SK-N-SH (cell line): ENCODE results near the gene PPEF1. TPM values are rescaled to one million over a fixed set of nuclear protein-coding genes. Genes with fewer than 3 reads are reported as not detected.
A peak's percentile ranks its signal among the peaks of the same experiment; 100 is the strongest.
"Not testable (repeated sequence)": the region's sequence is repeated elsewhere in the genome, so short reads cannot be mapped to it uniquely, and the experiment has no call there.

Experiments used
- CTCF ChIA-PET: fragments of 300-600, 350-600 bp; formaldehyde crosslinking; extraction: SDS; loops from one replicate; lab custom pipeline; 2021; lab: Yijun Ruan, JAX
- POLR2A ChIA-PET: fragments of 350-600 bp; sonication (Branson Sonifier 250); formaldehyde crosslinking; extraction: SDS; loops from one replicate; lab custom pipeline; 2020; ENCODE audit warnings: antibody characterized with exemption, inconsistent platforms; lab: Yijun Ruan, JAX
- DNase-seq: peaks from one replicate; pipeline ENCODE4 v3.0.0; 2012
- H2AFZ ChIP-seq: fragments of 200-600 bp; sonication (generic); 2 replicates; pipeline ENCODE4 v1.8.1; 2016; ENCODE audit warnings: antibody characterized with exemption, mild to moderate bottlenecking, low read depth
- H3F3A ChIP-seq: fragments of 200-600 bp; sonication (generic); replicated peaks from 2 replicates; pipeline ENCODE3; 2016; ENCODE audit warnings: antibody characterized with exemption, mild to moderate bottlenecking; ENCODE audit not compliant: insufficient read depth
- H3K27ac ChIP-seq, 2 experiments: fragments of 200-500 bp in 1 of 2; fragments of 200-600 bp in 1 of 2; sonication (Bioruptor generic) in 1 of 2; sonication (generic), shearing (Covaris generic) in 1 of 2; 2 replicates each; pipeline versions ENCODE4 v1.5.1 to v1.6.1; 2014 to 2016; ENCODE audit warnings: low read depth in 2 of 2, inconsistent platforms in 1 of 2, low read length in 1 of 2, mild to moderate bottlenecking in 1 of 2, mixed read lengths in 1 of 2
- H3K27me3 ChIP-seq: fragments of 200-600 bp; sonication (generic), shearing (Covaris generic); 2 replicates; pipeline ENCODE4 v1.6.1; 2016; ENCODE audit warnings: mixed run types; ENCODE audit not compliant: insufficient read depth
- H3K36me3 ChIP-seq, 2 experiments: fragments of 200-500 bp in 1 of 2; fragments of 200-600 bp in 1 of 2; sonication (Bioruptor generic) in 1 of 2; sonication (generic) in 1 of 2; replicated peaks in 1 of 2; 2 replicates each; pipeline versions ENCODE3 to v1.5.1; 2014 to 2016; ENCODE audit warnings: low read length in 1 of 2, mild to moderate bottlenecking in 1 of 2; ENCODE audit not compliant: insufficient read depth in 2 of 2, control insufficient read depth in 1 of 2
- H3K4me1 ChIP-seq, 2 experiments: fragments of 200-500 bp in 1 of 2; fragments of 200-600 bp in 1 of 2; sonication (Bioruptor generic) in 1 of 2; sonication (generic), shearing (Covaris generic) in 1 of 2; 2 replicates each; pipeline versions ENCODE4 v1.5.1 to v1.6.1; 2014 to 2016; ENCODE audit warnings: low read depth in 1 of 2, low read length in 1 of 2, mixed run types in 1 of 2; ENCODE audit not compliant: insufficient read depth in 2 of 2, control insufficient read depth in 1 of 2
- H3K4me2 ChIP-seq: fragments of 200-600 bp; sonication (generic), shearing (Covaris generic); 2 replicates; pipeline ENCODE4 v1.6.1; 2017; ENCODE audit warnings: mixed run types
- H3K4me3 ChIP-seq, 2 experiments: fragments of 200-500 bp in 1 of 2; fragments of 200-600 bp in 1 of 2; sonication (Bioruptor generic) in 1 of 2; sonication (generic), shearing (Covaris generic) in 1 of 2; 2 replicates each; pipeline versions ENCODE4 v1.5.1 to v1.8.1; 2014 to 2016; ENCODE audit warnings: low read depth in 2 of 2, inconsistent platforms in 1 of 2, low read length in 1 of 2, mild to moderate bottlenecking in 1 of 2, mixed read lengths in 1 of 2, moderate library complexity in 1 of 2
- H3K79me2 ChIP-seq: fragments of 200-600 bp; sonication (generic); 2 replicates; pipeline ENCODE4 v1.8.1; 2017; ENCODE audit warnings: mild to moderate bottlenecking; ENCODE audit not compliant: insufficient read depth
- H3K9ac ChIP-seq: fragments of 200-600 bp; sonication (generic); 2 replicates; pipeline ENCODE4 v1.6.1; 2017; ENCODE audit warnings: mixed run types
- H3K9me2 ChIP-seq: fragments of 200-600 bp; sonication (generic); 2 replicates; pipeline ENCODE4 v1.6.1; 2017; ENCODE audit warnings: mixed run types
- H3K9me3 ChIP-seq: fragments of 200-600 bp; sonication (generic); 2 replicates; pipeline ENCODE4 v1.6.1; 2017; ENCODE audit warnings: mixed run types, mild to moderate bottlenecking, moderate library complexity
- H4K20me1 ChIP-seq: fragments of 200-600 bp; sonication (generic); 2 replicates; pipeline ENCODE4 v1.6.1; 2017; ENCODE audit warnings: mild to moderate bottlenecking, mixed run types; ENCODE audit not compliant: insufficient read depth
- CHD2 ChIP-seq: fragments of 150-350 bp; IDR thresholded peaks from 2 replicates; pipeline ENCODE4 v1.6.1; 2018; ENCODE audit warnings: low read length; ENCODE audit not compliant: partially characterized antibody
- EP300 ChIP-seq, 2 experiments: IDR thresholded peaks; 2 replicates each; pipeline versions ENCODE4 v1.4.0 to v1.6.1; 2012; ENCODE audit warnings: borderline replicate concordance in 1 of 2, low read depth in 1 of 2, low read length in 1 of 2
- FOSL2 ChIP-seq: IDR thresholded peaks from 2 replicates; pipeline ENCODE4 v1.4.0; 2012; ENCODE audit warnings: low read depth, mild to moderate bottlenecking, moderate library complexity, borderline replicate concordance
- FOXJ3 ChIP-seq: sonication (generic); formaldehyde crosslinking; IDR thresholded peaks from 2 replicates; pipeline ENCODE4 v1.5.1; 2020; ENCODE audit warnings: mild to moderate bottlenecking, missing genetic modification reagents
- JUND ChIP-seq: IDR thresholded peaks from 2 replicates; pipeline ENCODE4 v1.4.0; 2012
- MEF2A ChIP-seq: IDR thresholded peaks from 2 replicates; pipeline ENCODE4 v1.4.0; 2012; ENCODE audit warnings: low read depth, borderline replicate concordance
- MXI1 ChIP-seq: IDR thresholded peaks from 2 replicates; pipeline ENCODE4 v1.6.1; 2012; ENCODE audit warnings: mild to moderate bottlenecking, low read depth, low read length, improper control_type of control experiment
- NFIC ChIP-seq: IDR thresholded peaks from 2 replicates; pipeline ENCODE4 v1.4.0; 2012; ENCODE audit warnings: borderline replicate concordance
- RCOR1 ChIP-seq: fragments of 150-350 bp; IDR thresholded peaks from 2 replicates; pipeline ENCODE4 v1.6.1; 2017; ENCODE audit warnings: antibody characterized with exemption, low read length
- RXRA ChIP-seq: IDR thresholded peaks from 2 replicates; pipeline ENCODE4 v1.4.0; 2012; ENCODE audit warnings: low read depth, mild to moderate bottlenecking, borderline replicate concordance
- TAF1 ChIP-seq: IDR thresholded peaks from 2 replicates; pipeline ENCODE4 v1.6.1; 2012; ENCODE audit warnings: low read depth, mild to moderate bottlenecking, low read length, moderate library complexity, borderline replicate concordance
- TCF12 ChIP-seq: IDR thresholded peaks from 2 replicates; pipeline ENCODE4 v1.4.0; 2012
- TEAD4 ChIP-seq: IDR thresholded peaks from 2 replicates; pipeline ENCODE4 v1.4.0; 2012; ENCODE audit warnings: mild to moderate bottlenecking, borderline replicate concordance; ENCODE audit not compliant: insufficient read depth
- YY1 ChIP-seq: IDR thresholded peaks from 2 replicates; pipeline ENCODE4 v1.4.0; 2012; ENCODE audit warnings: low read depth, mild to moderate bottlenecking
- ZBTB33 ChIP-seq: IDR thresholded peaks from 2 replicates; pipeline ENCODE4 v1.4.0; 2012; ENCODE audit warnings: low read depth, borderline replicate concordance
- WGBS: methylation state at CpG from one replicate; pipeline ENCODE4 v1.1.6; 2017; ENCODE audit warnings: low lambda C conversion rate; 5-methylcytosine and 5-hydroxymethylcytosine counted together
- polyA plus RNA-seq, 3 experiments: library from polyadenylated mRNA; depleted of rRNA; stranded (reverse); fragments of >200 nt; gene quantifications; 2 replicates each; pipeline ENCODE4 v1.2.3, GENCODE V29; 2012

The PPEF1 gene
- polyA plus RNA-seq, 1 of the 3 experiments (the other 2 are of a cell fraction) = 0.16 TPM

- DNase-seq = peak; percentile 59
- Histone ChIP-seq H3K79me2 (no peaks in the 10 kb centered on the region), H3F3A (no peaks in the 10 kb centered on the region), H3K27ac (peak overlapping the region; percentile 28 to 88; a peak in 3 of 4 replicates), H2AFZ (peak overlapping the region; percentile 76; the same call in 1 of the 2 replicates), H3K4me2 (peak overlapping the region; percentile 57), H3K4me1 (peaks cover 0 to 15% of the 10 kb centered on the region in 2 experiments; a peak in 2 of 4 replicates), H3K9me3 (no peaks in the 10 kb centered on the region), H4K20me1 (no peaks in the 10 kb centered on the region), H3K9ac (no peak overlapping the region), H3K36me3 (no peaks in the 10 kb centered on the region), H3K9me2 (no peaks in the 10 kb centered on the region), H3K27me3 (peaks cover 11% of the 10 kb centered on the region; the same call in 1 of the 2 replicates), H3K4me3 (peak overlapping the region; percentile 2 to 24; a peak in 2 of 4 replicates)
- TF ChIP-seq JUND (no peak), RCOR1 (peak; percentile 24; the same call in 1 of the 2 replicates), TEAD4 (no peak), RXRA (no peak), CHD2 (peak; percentile 23), MXI1 (0 out of 2 replicates have a peak, but pooled peaks have one; percentile 27), EP300 (IDR thresholded peaks at IDR 0.05; ENCODE audit: borderline replicate concordance in 1 of 2, low read depth in 1 of 2, low read length in 1 of 2) (no peak; a peak in 1 of 4 replicates), ZBTB33 (no peak), MEF2A (no peak), FOXJ3 (CRISPR knock-in tag) (no peak), TAF1 (no peak), NFIC (no peak), FOSL2 (no peak), YY1 (no peak), TCF12 (peak; percentile 29; the same call in 1 of the 2 replicates)
- CTCF ChIA-PET = interaction anchor here (1.1 kb wide), 1 partner anchor 22 kb away, joined by 3 read pairs; no protein-coding TSS in a partner anchor
- WGBS = 20% methylated on average over 18 of the region's 22 CpGs
- POLR2A ChIA-PET = interaction anchor here (1.0 kb wide), 1 partner anchor 63 kb away, joined by 4 read pairs; no protein-coding TSS in a partner anchor
Measured at GRCh38 chrX:18833071-18833731, 125.8 kb downstream of the PPEF1 start.

GRCh38 chrX:18847901-18848300 is 140.5 kb downstream of the PPEF1 start:
- H3F3A ChIP-seq, H3K4me2 ChIP-seq, H3K9me2 ChIP-seq, CTCF ChIA-PET, H3K27me3 ChIP-seq, H3K4me1 ChIP-seq, H3K27ac ChIP-seq, H4K20me1 ChIP-seq, H3K36me3 ChIP-seq, POLR2A ChIA-PET, H2AFZ ChIP-seq, H3K9me3 ChIP-seq, DNase-seq, H3K79me2 ChIP-seq, H3K4me3 ChIP-seq, H3K9ac ChIP-seq: not testable (repeated sequence)
- 54% methylated on average over 3 of the region's 3 CpGs for WGBS
